GM18511 (cell line): Measurements from ENCODE around the gene ALG2.
A peak's percentile ranks its signal among the peaks of the same experiment; 100 is the strongest.

ENCODE experiments used
- ATAC-seq: cut with Tn5 transposase; IDR thresholded peaks from one replicate; pipeline ENCODE4 v1.9.1; 2021; ENCODE audit warnings: mild to moderate bottlenecking, moderate library complexity; ENCODE audit not compliant: unreplicated experiment

ALG2 gene, protein sequence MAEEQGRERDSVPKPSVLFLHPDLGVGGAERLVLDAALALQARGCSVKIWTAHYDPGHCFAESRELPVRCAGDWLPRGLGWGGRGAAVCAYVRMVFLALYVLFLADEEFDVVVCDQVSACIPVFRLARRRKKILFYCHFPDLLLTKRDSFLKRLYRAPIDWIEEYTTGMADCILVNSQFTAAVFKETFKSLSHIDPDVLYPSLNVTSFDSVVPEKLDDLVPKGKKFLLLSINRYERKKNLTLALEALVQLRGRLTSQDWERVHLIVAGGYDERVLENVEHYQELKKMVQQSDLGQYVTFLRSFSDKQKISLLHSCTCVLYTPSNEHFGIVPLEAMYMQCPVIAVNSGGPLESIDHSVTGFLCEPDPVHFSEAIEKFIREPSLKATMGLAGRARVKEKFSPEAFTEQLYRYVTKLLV

DNA sequence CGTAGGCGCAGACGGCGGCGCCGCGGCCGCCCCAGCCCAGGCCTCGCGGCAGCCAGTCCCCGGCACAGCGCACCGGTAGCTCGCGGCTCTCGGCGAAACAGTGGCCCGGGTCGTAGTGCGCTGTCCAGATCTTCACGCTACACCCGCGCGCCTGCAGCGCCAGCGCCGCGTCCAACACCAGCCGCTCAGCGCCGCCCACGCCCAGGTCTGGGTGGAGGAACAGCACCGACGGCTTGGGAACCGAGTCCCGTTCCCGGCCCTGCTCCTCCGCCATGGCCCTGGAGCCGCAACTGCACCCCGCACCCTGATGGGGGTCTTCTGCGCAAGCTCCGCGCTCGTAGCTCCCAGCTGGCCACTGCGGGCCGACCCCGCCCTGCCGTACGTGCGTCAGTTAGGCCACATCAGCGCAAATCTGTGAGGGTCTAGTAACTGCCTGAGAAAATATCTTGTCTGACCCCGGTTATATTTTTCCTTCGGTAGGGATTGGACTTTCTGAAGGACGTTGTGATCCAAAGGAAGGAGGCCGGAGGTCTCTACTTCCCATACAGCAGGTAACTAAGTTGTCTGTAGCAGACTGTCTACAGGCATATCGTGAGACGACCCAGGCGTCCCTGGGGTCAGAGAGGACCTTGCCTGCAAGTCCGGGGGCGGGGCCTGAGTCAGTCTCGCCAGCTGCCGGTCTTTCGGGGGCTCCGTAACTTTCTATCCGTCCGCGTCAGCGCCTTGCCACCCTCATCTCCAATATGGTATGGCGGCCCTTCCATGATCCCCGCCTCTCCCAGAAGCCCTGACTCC is at the start of gene ALG2, which contains the start of gene SEC61B:
Gene ALG2 (minus strand): TSS at position 322 of the 795 bp plus-strand sequence. CDS start 48 bp downstream, at position 274.
Gene SEC61B (plus strand): TSS at position 662 of the 795 bp plus-strand sequence. CDS start 82 bp downstream, at position 744.
- peak; percentile 95 for ATAC-seq

DNA sequence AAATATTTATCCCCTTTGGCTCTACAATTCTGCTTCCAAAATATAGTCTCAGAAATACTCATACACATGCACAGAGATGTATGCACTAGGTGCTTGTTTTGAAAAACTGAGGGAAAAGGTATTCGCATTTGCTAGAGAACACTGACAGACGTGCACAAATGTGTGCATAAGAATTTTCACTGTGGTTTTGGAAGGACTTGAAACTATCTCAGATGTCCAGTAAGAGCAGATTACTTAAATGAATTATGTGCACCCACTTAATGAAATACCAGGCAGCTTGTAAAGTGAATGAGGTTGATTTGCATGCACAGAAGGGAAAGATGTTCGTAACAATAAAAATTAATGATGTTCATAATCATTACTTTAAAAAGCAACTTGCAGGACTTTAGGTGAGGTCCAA is 48.7 kb upstream of the ALG2 start:
- ATAC-seq: no peak

DNA sequence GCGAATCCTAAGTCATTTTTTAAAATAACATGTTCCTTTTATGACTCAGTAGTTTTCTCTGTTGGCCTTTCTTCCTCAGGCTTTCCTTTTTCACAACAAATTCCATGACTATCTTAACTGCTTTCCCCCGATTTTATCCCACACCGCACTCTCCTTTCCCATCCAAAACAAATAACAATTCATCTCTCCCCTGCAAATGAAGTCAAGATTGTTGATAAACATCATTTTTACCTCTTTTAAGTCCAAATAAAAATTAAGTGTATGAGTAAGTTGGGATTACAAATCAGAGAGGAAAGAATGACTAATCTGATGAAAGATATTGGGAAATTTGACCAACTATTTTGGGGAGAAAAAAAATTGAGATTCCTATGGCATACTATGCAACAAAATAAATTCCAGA is 47.7 kb upstream of the ALG2 start:
- ATAC-seq: no peak

DNA sequence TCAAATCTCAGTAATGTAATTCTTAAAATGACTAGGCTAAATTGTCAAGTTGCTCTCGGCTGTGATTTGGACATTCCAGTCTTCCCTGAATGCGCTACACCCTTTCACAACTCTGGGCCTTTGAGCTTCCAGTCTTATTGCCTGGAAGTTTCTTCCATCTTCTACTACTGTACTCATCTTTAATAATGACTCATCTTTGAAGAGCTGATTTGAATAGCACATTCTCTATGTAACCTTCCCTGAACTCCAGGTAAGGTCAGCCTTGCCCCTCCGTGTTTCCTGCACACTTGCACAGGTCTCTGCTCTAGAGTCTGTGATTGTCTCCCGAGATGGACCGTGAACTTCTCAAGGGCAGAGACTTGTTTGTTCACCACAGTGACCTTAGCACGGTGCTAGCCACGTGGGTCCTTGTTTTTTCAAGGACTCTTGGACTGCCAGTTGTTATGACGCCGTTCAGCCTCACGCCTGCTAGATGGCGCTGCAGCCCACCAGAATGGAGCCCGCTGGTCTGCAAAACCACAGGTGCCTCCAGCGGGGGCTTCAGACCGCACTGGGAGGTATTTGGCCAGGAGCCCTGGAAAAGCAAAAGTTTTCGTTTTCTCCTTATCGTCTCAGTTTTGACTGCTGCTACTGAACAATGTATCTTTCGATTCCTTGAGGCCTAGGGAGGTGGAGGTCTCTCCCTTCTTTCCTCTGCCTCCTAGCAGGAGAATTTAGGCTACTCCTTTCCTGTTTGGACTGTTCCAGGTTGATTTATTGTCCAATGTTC is 44.7 kb upstream of the ALG2 start:
- ATAC-seq: peak; percentile 71

DNA sequence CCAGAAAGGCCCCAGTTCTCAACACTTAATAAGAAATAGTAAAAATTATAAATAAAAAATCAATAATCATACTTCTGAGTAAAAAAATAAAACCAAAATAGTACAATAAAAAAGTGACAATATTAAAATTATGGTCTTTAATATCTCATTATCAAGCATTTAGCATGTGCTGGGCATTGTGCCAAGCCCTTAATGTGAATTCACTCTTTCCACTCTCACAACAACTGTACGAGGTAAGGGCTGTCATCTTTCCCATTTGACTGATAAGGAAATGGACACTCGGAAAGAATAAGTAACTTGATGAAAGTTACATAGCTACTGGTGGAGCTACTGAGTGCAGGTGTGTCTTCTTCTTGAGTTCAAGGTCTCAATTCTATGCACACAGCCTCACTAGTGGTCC is 43.9 kb upstream of the ALG2 start:
- ATAC-seq: no peak

DNA sequence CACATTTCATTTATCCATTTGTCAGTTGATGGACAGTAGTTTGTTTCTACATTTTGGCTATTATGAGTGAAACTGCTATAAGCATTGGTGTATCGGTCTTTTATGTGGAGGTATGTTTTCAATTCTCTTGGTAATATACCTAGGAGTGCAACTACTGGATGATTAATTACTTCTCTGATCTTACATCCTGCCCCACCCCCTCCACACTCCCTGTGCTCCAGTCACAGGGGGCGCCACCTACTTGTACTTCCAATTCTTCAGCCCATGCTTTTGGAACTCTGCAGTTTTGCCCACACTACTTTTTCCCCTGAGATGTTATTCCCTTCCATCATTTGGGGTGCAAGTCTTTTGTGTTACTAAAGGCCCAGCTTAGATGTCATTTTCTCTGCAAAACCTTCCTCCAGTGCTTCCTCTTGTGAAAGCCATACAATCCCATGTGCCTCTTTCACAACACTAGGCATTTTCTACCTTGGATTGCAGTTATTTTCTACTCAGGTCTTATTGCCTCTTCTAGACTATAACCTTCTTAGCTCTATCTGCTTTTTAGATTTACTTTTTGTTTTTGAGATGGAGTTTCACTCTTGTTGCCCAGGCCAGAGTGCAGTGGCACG is 42.4 kb upstream of the ALG2 start:
- no peak for ATAC-seq

DNA sequence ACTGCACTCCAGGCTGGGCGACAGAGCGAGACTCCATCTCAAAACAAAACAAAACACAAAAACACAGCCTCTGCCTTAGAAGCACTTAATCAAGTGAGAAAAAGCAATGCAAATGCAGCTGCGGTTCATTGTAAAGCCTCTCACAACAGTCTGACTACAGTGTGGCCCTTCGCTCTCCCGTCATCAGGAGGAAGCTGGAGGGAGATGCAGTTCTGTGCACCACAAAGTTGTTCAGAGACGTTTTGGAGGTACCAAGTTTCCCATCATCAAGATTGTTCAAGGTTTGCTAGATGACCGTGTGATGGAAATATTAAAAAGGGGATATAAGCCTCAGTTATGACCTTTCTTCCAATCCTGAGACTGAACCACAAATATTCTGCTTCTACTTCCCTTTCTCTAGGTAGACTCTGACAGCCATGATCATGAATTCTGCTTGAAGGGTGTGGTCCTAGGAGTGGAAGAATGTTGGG is 41.2 kb upstream of the ALG2 start:
- peak; percentile 58 for ATAC-seq

DNA sequence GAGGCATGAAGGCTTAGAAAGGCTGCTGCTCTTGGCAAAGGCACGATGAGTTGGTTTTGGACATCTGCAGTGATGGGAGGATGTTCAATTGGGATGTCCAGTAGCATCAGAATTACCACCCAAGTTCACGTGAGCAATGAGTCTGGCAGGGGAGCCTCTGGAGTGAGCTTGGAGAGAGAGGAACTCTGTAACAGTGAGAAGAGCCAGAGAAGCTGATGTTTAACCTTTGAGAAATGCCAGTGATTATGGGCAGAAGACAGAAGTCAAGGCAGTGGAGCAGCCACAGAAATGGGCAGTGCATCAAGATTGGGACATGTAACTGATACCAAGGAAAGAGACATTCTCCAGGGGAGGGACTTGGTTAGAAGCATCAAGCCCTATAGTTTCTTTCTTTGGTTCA is 40.2 kb upstream of the ALG2 start:
- no peak for ATAC-seq

DNA sequence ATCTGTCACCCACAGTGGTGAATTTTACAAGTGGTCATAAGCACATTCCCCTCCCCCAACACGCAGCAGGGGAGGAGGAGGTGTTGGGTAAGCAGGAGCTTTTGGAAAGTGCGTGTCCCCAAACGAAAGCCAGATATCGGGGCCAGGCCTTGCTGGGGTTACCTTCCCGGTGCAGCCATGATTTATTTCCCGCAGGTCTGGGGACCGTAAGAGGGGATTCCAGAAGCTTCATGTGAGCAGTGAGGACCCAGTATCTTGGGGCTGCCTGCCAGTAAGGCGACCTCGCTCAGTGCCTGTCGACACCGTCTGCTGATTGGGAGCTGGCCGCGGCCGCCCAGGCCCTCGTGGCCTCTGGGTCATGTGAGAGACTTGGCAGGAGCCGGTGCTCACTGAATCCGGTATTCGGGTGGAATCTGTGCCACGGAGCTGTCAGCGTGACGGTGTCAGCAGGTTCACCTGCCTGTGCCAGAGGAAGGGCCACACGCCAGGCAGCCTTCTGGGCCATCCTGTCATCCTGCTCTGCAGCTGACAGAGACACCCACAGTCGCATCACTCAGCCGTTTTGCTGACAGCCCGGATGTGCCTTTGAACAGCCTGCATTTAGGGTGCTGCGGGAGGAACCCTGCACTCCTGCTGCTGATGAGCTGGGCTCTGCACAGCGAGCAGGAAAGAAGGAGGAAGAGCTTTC is 37.6 kb upstream of the ALG2 start:
- ATAC-seq: no peak

DNA sequence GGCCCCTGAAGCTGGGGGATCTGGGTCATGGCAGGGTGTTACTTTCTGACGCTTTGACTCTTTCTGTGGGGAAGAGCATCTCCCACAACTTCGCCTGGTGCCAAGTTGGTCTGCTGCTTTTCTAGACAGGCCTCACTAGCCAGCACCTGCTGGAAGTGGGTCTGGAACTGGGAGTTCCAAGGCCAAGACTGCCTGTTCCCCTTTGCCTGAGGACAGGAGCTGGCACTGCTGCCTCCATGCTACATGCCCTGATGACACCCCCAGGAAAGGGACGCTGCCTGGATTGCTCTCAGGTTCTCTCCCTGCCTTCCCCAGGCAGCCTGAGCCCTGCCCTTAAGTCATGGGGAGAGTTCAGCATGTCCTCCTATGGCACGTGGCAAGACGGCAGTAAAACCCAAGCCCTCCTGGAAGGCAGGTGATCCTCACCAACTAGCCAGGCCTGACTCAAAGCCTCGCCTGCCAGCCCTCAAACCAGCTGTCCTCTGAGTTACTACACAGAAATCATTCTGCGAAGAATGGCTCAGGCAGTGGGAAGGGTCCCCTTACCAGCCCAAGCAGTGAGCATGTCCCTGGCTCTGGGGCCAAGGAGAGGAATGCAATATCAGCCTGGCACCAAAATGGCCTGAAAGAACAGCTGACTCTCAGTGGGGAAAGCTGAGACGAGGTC is 36.1 kb upstream of the ALG2 start:
- no peak for ATAC-seq

DNA sequence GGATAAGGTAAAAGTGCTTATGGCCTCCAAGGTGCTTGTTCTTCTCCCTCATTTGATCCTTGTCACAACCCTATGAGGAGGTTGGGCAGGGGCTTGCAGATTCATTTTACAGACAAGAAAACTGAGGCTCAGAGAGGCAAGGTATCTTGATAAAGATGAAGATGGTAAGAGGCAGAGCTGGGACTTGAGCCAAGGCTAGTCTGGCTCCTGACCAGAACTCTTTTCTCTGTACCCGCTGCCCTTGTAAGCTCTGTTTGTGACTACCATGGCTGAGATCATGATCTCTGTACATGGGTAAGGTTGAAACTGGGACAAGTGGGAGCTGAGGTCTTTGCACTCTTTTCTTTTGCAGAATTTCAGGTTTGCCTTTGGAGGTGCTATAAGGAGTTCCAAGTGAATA is 33.9 kb upstream of the ALG2 start:
- no peak for ATAC-seq

DNA sequence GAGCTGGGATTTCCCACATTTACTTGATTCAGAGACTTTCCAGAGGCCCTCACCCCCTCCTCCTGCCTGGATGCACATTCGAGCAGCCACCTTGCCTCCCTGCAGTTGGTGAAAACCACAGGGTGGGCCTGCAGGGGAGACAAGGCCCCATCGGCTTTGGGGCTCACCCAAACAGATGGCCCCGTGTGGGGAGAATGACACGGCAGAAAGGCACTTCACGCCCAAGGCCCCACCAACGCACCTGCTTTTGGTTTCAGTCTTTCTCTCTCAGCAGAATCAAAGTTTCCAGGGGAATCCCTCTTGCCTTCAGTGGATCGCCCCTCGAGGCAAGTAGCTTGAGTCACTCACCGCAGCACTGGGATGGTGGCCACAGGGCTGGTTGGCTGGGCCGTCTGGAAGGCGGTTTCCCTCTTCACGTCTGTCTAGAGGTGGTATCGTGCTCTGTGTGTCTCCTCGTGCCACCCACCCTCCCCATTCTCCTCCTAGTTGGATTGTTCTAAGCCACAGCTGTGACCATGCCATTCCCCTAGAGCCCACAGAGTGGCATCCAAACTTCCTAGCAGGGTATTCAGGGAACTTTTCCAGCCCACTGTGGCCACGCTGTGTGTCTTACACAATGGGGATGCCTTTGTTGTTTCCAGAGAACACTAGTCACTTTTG is 32.2 kb upstream of the ALG2 start:
- peak; percentile 92 for ATAC-seq

DNA sequence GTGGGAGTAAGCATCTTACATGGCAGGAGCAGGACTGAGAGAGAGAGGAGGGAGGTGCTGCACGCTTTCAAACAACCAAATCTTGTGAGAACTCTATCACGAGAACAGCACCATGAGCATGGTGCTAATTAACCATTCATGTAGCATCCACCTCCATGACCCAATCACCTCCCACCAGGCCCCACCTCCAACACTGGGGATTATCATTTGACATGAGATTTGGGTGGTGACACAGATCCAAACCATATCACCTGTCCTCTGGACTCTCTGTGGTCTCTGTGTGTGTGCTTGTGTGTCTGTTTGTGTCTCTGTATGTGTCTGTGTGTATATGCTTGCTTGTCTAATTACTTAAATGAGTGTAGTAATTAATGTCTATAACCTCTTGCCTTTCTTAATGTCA is 31.4 kb upstream of the ALG2 start:
- peak; percentile 43 for ATAC-seq

DNA sequence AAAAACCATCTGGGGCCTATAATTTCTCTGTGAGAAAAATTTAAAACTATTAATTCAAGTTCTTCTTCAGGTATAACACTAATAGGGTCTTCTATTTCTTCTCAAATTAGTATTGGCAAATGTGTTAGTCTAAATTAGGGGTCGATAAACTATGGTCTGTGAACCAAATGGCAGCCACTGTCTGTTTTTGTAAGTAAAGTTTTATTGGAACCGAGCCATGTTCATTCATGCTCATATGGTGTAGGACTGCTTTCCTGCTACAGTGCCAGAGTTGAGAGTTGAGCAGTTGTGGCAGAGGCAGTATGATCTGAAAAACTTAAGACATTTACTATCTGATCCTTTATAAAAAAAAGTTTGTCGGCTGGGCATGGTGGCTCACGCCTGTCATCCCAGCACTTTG is 29.4 kb upstream of the ALG2 start:
- ATAC-seq: no peak

DNA sequence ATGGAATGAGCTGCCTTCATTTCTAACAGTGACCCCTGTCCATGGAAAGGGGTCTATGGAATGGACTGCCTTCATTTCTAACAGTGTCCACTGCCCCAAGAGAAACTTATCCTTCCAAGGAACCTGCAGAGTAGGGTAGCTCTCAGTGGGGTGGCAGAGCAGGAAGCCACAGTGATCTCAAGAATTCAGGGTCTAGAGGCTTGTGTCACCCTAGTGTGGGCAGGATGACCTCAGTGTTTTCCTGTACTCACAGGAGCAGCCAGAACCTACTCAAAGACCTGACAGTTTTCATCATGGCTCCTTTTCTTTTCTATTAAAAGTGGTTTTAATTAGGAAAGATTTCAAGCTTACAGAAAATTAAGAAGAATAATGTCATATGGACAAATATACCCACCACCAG is 27.9 kb upstream of the ALG2 start:
- no peak for ATAC-seq

DNA sequence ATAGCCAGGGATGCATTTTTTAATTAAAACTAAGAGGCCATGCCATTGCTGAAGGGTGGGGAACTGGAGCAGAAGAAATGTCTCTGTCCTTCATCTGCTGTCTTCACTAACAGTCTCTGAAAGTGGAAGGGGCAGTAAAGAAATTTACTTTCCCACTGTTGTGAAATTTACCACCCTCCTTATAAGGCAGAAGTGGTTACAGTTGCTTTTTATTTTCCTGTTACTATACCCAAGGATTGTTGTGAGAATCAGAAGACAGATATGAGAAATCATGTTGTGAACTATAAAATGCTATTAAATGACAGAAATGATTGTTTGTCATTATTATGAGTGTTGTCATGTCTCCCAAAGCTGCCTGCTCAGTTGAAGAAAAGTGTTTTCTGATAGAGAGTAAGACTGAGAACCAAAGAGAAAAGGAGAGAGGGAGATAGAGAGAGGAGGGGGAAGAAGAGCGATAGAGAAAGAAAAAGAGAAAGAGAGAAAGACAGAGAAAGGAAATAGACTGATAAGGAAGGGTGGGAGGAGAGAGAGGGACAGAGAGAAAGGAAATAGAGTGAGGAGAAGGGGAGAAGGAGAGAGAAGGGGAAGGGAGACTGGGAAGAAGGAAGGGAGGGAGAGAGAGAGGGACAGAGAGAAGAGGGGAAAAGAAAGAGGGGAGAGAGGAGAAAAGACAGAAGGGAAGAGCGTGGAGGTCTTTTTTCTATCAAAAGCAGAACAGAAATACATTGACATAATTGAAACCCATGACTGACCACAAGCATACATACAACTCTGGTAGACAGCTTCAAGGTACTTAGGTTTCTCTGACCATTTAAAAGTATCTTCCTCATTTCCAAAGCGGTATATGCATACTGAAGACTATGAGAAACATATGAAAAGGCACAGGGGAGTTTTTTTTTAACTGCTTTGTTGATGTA is 22.9 kb upstream of the ALG2 start:
- ATAC-seq: peak; percentile 95

DNA sequence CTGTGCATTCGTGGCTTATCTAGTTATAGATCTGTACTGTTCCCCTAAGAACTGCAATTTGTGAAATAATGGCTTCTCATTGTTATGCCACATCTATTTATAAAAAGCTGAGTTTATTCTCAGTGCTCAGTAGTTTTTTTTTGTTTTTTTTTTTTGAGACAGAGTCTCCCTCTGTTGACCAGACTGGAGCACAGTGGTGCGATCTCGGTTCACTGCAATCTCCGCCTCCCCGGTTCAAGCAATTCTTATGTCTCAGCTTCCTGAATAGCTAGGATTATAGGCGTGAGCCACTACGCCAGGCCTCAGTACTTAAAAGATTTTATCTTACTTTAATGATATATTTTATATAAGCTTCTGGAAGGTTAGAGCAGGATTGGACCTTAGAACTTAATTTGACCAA is 19.4 kb upstream of the ALG2 start:
- ATAC-seq: no peak
